CD4-positive, alpha-beta T cell treated with Interleukin-17A for 4 hours (primary cell): ENCODE measurements around the gene PPP2R2C.

ENCODE experiments used
- DNase-seq: peaks from one replicate; pipeline ENCODE4 v3.0.0-alpha.2; 2020; ENCODE audit warnings: mixed read lengths

Gene PPP2R2C

GRCh38 chr4:6298852-6299251, 173.6 kb downstream of the PPP2R2C start:
- no peak for DNase-seq

- DNase-seq = no peak
These were observed 174.4 kb downstream of the PPP2R2C start for GRCh38 chr4:6298035-6298434.

- DNase-seq = no peak
These were observed 175.1 kb downstream of the PPP2R2C start for GRCh38 chr4:6297266-6297815.

- no peak for DNase-seq
These were observed 176.4 kb downstream of the PPP2R2C start for GRCh38 chr4:6296026-6296425.

GRCh38 chr4:6295495-6295894, 176.9 kb downstream of the PPP2R2C start:
- DNase-seq = no peak

GRCh38 chr4:6294705-6295421, 177.6 kb downstream of the PPP2R2C start:
- no peak for DNase-seq

- no peak for DNase-seq
These were observed 178.8 kb downstream of the PPP2R2C start for GRCh38 chr4:6293661-6294060.

- no peak for DNase-seq
These were observed 179.3 kb downstream of the PPP2R2C start for GRCh38 chr4:6293097-6293445.

GRCh38 chr4:6292376-6293096, 179.9 kb downstream of the PPP2R2C start:
- no peak for DNase-seq

- no peak for DNase-seq
These were observed 180.6 kb downstream of the PPP2R2C start for GRCh38 chr4:6291784-6292297.

GRCh38 chr4:6290769-6291547, 181.5 kb downstream of the PPP2R2C start:
- DNase-seq = no peak

- DNase-seq = no peak
These were observed 182.2 kb downstream of the PPP2R2C start for GRCh38 chr4:6290256-6290655.

GRCh38 chr4:6288871-6289270, 183.5 kb downstream of the PPP2R2C start:
- DNase-seq = no peak

- no peak for DNase-seq
These were observed 184.1 kb downstream of the PPP2R2C start for GRCh38 chr4:6288342-6288741.

- DNase-seq = no peak
These were observed 185.2 kb downstream of the PPP2R2C start for GRCh38 chr4:6287017-6287788.

- DNase-seq = no peak
These were observed 189.1 kb downstream of the PPP2R2C start for GRCh38 chr4:6283282-6283681.

- no peak for DNase-seq
These were observed 190.1 kb downstream of the PPP2R2C start for GRCh38 chr4:6282314-6282771.

GRCh38 chr4:6281436-6282313, 190.7 kb downstream of the PPP2R2C start:
- DNase-seq = no peak

- DNase-seq = no peak
These were observed 191.9 kb downstream of the PPP2R2C start for GRCh38 chr4:6280365-6280996.

GRCh38 chr4:6279582-6280289, 192.7 kb downstream of the PPP2R2C start:
- no peak for DNase-seq
